ENCODE measurements around the gene HSD17B8. TPM values are rescaled to one million over a fixed set of nuclear protein-coding genes. Genes with fewer than 3 reads are reported as not detected.

The HSD17B8 gene
- total and polyA plus RNA-seq, 2 donors (not counting 1 experiment from before 2014, with no cell fraction given): 10.8 to 25.5 TPM

GRCh38 chr6:33171016-33171879 is 33.2 kb upstream of the HSD17B8 start:
- H2AFZ ChIP-seq (ENCODE audit: insufficient read depth, low read depth, low read length, poor library complexity, severe bottlenecking): no peak overlapping the region
- H3K27me3 Mint-ChIP-seq: peaks cover 21% of the 10 kb centered on the region
- ATAC-seq (ENCODE audit: low read depth) (no peak), DNase-seq (no peak)
- TF ChIP-seq CTCF (IDR thresholded peaks at IDR 0.05) (no peak), EZH2 (IDR thresholded peaks at IDR 0.05; ENCODE audit: borderline replicate concordance, insufficient read depth, low read depth, low read length, poor library complexity, severe bottlenecking) (no peak)
- H3K4me1 ChIP-seq (ENCODE audit: control insufficient read depth in 2 of 2, insufficient read depth in 2 of 2, low read length in 2 of 2): peaks cover 0 to 10% of the 10 kb centered on the region in 2 donors
- H3K9me3 Mint-ChIP-seq (ENCODE audit: insufficient read depth): no peaks in the 10 kb centered on the region
- intact Hi-C loops (cut with micrococcal nuclease): no loop called here
- no peak overlapping the region for H3K4me3 Mint-ChIP-seq
- no peak overlapping the region for H3K4me3 ChIP-seq (ENCODE audit: control extremely low read depth in 1 of 5, extremely low read depth in 1 of 5, insufficient read depth in 1 of 5, low read depth in 2 of 5, low read length in 4 of 5)
- H3K36me3 ChIP-seq (replicated peaks in 1 of 2; ENCODE audit: control extremely low read depth in 1 of 2, control insufficient read depth in 1 of 2, extremely low read depth in 1 of 2, insufficient read depth in 2 of 2, low read length in 1 of 2): no peaks in the 10 kb centered on the region
- H3K27ac Mint-ChIP-seq: peak overlapping the region; percentile 46
- no peak overlapping the region for H3K27ac ChIP-seq (ENCODE audit: low read length in 2 of 2)
- peaks cover 0 to 14% (median 6%) of the 10 kb centered on the region in 4 experiments for H3K27me3 ChIP-seq (replicated peaks in 1 of 4; ENCODE audit: control extremely low read depth in 1 of 4, control insufficient read depth in 3 of 4, insufficient read depth in 4 of 4, low read length in 3 of 4)
- H3K79me2 ChIP-seq (ENCODE audit: control insufficient read depth, insufficient read depth, low read length): no peaks in the 10 kb centered on the region
- no peaks in the 10 kb centered on the region for H4K20me1 ChIP-seq (ENCODE audit: control insufficient read depth, insufficient read depth, low read length, poor library complexity, severe bottlenecking)
- no peaks in the 10 kb centered on the region for H3K9me3 ChIP-seq (ENCODE audit: control extremely low read depth in 1 of 3, control insufficient read depth in 2 of 3, insufficient read depth in 1 of 3, low read length in 2 of 3)
- H3K4me1 Mint-ChIP-seq: peaks cover 9% of the 10 kb centered on the region
- 92% methylated on average over 9 of the region's 11 CpGs for WGBS (ENCODE audit: insufficient coverage)
- POLR2A ChIA-PET: interaction anchor here (0.7 kb wide), 1 partner anchor 143 kb away, joined by 6 read pairs; no protein-coding TSS in a partner anchor
- no peak overlapping the region for H3K9ac ChIP-seq (ENCODE audit: low read length)
- CTCF ChIA-PET: interaction anchor here (0.7 to 1.3 kb wide), 2 partner anchors 23 to 77 kb away, joined by 3 to 4 read pairs; no protein-coding TSS in a partner anchor
- no peak overlapping the region for H3K4me2 ChIP-seq (replicated peaks; ENCODE audit: low read depth, low read length, poor library complexity, severe bottlenecking)

Measured in B cell (primary cell).